Measurements from ENCODE around the gene FRMD4B. TPM values are rescaled to one million over a fixed set of nuclear protein-coding genes. Genes with fewer than 3 reads are reported as not detected.

Gene FRMD4B
- total and polyA plus RNA-seq, 10 of the 15 experiments (the other 5 are each of a cell fraction or from before 2014, with no cell fraction given) = 3.9 to 11.4 (median 8.0) TPM

DNA sequence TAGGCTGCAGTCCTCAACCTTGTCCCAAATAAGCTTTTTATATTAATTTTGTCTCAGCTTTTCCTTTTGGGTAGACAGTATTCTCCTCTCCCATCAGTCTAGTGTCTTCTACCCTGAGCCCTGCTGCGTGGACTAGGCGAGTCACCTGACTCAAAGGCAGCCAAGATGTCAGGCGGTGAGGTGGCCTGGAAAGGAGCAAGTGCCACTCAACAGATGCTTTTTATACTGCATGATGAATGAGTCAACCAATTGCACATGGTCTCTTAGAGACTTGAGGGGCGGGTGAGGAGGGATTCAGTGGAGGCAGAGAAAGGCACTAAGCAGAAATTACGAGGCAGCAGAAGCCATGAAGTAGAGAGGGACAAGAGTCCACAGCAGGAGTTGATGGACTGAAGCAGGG is 95.9 kb downstream of the FRMD4B start:
- Histone ChIP-seq H2AFZ (ENCODE audit: control insufficient read depth, low read depth, low read length) (no peak overlapping the region), H3K36me3 (ENCODE audit: control insufficient read depth in 2 of 2, insufficient read depth in 2 of 2, low read length in 1 of 2) (no peaks in the 10 kb centered on the region), H3K27me3 (replicated peaks in 1 of 2; ENCODE audit: control insufficient read depth in 2 of 2, insufficient read depth in 2 of 2, low read length in 1 of 2) (no peaks in the 10 kb centered on the region), H3K9me3 (replicated peaks; ENCODE audit: control insufficient read depth, insufficient read depth, low read length) (no peaks in the 10 kb centered on the region; the same call in 2 of the 3 replicates), H3K4me1 (ENCODE audit: control insufficient read depth, insufficient read depth, low read length) (peaks cover 17% of the 10 kb centered on the region), H3K4me3 (no peak overlapping the region), H4K20me1 (ENCODE audit: control insufficient read depth, insufficient read depth) (no peaks in the 10 kb centered on the region), H3K79me2 (ENCODE audit: control insufficient read depth, insufficient read depth, low read length) (no peaks in the 10 kb centered on the region), H3K4me2 (ENCODE audit: control insufficient read depth, insufficient read depth) (no peak overlapping the region), H3K27ac (ENCODE audit: control insufficient read depth, insufficient read depth) (no peak overlapping the region), H3K9ac (ENCODE audit: control insufficient read depth, insufficient read depth, low read length) (no peak overlapping the region)
- TF ChIP-seq, protein P1, sequence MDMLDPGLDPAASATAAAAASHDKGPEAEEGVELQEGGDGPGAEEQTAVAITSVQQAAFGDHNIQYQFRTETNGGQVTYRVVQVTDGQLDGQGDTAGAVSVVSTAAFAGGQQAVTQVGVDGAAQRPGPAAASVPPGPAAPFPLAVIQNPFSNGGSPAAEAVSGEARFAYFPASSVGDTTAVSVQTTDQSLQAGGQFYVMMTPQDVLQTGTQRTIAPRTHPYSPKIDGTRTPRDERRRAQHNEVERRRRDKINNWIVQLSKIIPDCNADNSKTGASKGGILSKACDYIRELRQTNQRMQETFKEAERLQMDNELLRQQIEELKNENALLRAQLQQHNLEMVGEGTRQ (IDR thresholded peaks at IDR 0.05; ENCODE audit: borderline replicate concordance, low read depth, low read length) = no peak
- TF ChIP-seq CBX3 (IDR thresholded peaks at IDR 0.05; ENCODE audit: borderline replicate concordance, low read depth) (no peak), NFYA (IDR thresholded peaks at IDR 0.05; ENCODE audit: borderline replicate concordance, low read depth, low read length) (no peak), TCF12 (IDR thresholded peaks at IDR 0.05; ENCODE audit: low read depth, low read length) (no peak), LARP7 (IDR thresholded peaks at IDR 0.05) (no peak), SIX5 (IDR thresholded peaks at IDR 0.05; ENCODE audit: low read depth, low read length, severe bottlenecking) (no peak), HCFC1 (IDR thresholded peaks at IDR 0.05; ENCODE audit: low read length) (no peak), SMAD1 (IDR thresholded peaks at IDR 0.05; ENCODE audit: low read depth, partially characterized antibody) (no peak), YBX1 (IDR thresholded peaks at IDR 0.05) (no peak), SUZ12 (IDR thresholded peaks at IDR 0.05; ENCODE audit: unreplicated experiment) (no peak), NRF1 (conservative IDR thresholded peaks at IDR 0.05; ENCODE audit: low read depth, low read length) (no peak), HDGF (IDR thresholded peaks at IDR 0.05) (no peak), SREBF2 (IDR thresholded peaks at IDR 0.05; ENCODE audit: low read length) (no peak), EGR1 (IDR thresholded peaks at IDR 0.05; ENCODE audit: borderline replicate concordance in 1 of 2, low read depth in 2 of 2, low read length in 2 of 2) (no peak), TCF3 (IDR thresholded peaks at IDR 0.05; ENCODE audit: borderline replicate concordance, insufficient read depth, low read depth, low read length) (no peak), RELA (IDR thresholded peaks at IDR 0.05; ENCODE audit: borderline replicate concordance, partially characterized antibody) (no peak)
- TF ChIP-seq, protein P2, sequence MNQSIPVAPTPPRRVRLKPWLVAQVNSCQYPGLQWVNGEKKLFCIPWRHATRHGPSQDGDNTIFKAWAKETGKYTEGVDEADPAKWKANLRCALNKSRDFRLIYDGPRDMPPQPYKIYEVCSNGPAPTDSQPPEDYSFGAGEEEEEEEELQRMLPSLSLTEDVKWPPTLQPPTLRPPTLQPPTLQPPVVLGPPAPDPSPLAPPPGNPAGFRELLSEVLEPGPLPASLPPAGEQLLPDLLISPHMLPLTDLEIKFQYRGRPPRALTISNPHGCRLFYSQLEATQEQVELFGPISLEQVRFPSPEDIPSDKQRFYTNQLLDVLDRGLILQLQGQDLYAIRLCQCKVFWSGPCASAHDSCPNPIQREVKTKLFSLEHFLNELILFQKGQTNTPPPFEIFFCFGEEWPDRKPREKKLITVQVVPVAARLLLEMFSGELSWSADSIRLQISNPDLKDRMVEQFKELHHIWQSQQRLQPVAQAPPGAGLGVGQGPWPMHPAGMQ (IDR thresholded peaks at IDR 0.05; ENCODE audit: borderline replicate concordance) = no peak
- TF ChIP-seq, protein P3, sequence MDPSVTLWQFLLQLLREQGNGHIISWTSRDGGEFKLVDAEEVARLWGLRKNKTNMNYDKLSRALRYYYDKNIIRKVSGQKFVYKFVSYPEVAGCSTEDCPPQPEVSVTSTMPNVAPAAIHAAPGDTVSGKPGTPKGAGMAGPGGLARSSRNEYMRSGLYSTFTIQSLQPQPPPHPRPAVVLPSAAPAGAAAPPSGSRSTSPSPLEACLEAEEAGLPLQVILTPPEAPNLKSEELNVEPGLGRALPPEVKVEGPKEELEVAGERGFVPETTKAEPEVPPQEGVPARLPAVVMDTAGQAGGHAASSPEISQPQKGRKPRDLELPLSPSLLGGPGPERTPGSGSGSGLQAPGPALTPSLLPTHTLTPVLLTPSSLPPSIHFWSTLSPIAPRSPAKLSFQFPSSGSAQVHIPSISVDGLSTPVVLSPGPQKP (IDR thresholded peaks at IDR 0.05; ENCODE audit: low read depth, low read length) = no peak
- RAD21 ChIA-PET (ENCODE audit: unreplicated experiment) = no interaction called here
- no TSS peak for BruUV-seq (replicated peaks)
- POLR2A ChIA-PET = interaction anchor here (1.2 kb wide), 1 partner anchor 15 kb away, joined by 3 read pairs; no protein-coding TSS in a partner anchor
- FAIRE-seq (no peak), DNase-seq (ENCODE audit: low read depth, low spot score) (no peak), ATAC-seq (no peak)
- SMC1A ChIA-PET (ENCODE audit: uncharacterized antibody, unreplicated experiment) = interaction anchor here (0.8 to 5.2 kb wide), 5 partner anchors 15 to 128 kb away, joined by 3 to 37 read pairs (median 9); no protein-coding TSS in a partner anchor
- CTCF ChIA-PET = interaction anchor here (0.8 to 3.8 kb wide), 7 partner anchors 16 to 169 kb away, joined by 3 to 17 read pairs (median 8); no protein-coding TSS in a partner anchor
- 13% methylated on average over 5 of the region's 5 CpGs for WGBS (ENCODE audit: insufficient coverage, insufficient replicate concordance, low lambda C conversion rate, missing lambda C conversion rate)
- intact Hi-C loops (cut with micrococcal nuclease; ENCODE audit: unreplicated experiment) (no loop called here), in situ Hi-C loops (cut with MboI) (no loop called here)
